ENCODE measurements around the gene SLC19A1. TPM values are rescaled to one million over a fixed set of nuclear protein-coding genes. Genes with fewer than 3 reads are reported as not detected.

Gene SLC19A1
- polyA plus RNA-seq, 3 donors, result 25.0 to 53.0 (median 39.9) TPM

DNA sequence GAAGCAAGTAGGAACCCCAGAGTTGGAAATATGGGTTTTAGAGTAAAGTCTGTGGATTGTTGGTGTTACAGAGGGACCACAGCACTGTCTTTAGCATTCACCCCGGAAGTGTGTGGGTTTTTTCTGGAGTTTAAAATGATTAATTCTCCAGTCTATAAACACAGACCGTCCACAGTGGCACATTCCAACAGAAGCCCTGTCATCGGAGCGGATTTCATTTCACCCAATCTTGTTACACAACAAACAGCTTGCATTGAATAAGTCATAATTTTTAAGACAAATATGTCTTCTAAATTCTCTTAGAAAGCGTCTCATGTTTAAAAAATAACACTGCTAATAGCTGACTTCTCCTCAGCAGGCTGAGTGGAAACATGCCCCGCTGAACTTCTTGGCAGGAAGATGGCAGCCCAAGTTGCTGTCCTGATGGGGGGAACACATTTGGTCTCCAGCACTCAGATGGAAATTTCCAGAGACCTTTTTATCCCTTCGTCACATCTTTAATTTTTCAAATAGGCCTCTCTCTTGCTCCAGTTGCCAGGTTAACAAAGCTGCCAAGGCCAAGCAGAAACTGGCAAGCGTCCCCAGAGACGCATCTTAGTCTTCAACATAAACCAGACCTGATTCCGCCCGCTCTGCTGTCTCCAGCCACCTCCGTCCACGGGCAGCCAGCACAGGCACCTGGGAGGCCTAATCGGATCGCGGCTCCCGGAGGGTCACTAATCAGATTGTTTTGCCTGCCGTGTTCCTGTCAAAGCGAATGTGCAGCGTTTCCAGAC lies 28.8 kb upstream of the SLC19A1 start:
- peaks cover 2 to 4% of the 10 kb centered on the region in 2 donors for H3K27me3 ChIP-seq (ENCODE audit: control insufficient read depth in 2 of 2, insufficient read depth in 2 of 2, low read length in 2 of 2)
- H3K9ac ChIP-seq (ENCODE audit: insufficient read depth, low read length, poor library complexity, severe bottlenecking), result no peak overlapping the region
- peaks cover 0 to 2% (median 0%) of the 10 kb centered on the region in 7 donors for H3K9me3 Mint-ChIP-seq
- DNase-seq, result no peak
- H3K27ac Mint-ChIP-seq, result no peak overlapping the region
- no peaks in the 10 kb centered on the region for H3K4me1 ChIP-seq (ENCODE audit: control insufficient read depth in 1 of 2, insufficient read depth in 2 of 2, low read length in 2 of 2)
- H3K36me3 Mint-ChIP-seq, result no peaks in the 10 kb centered on the region
- H3K79me2 ChIP-seq (ENCODE audit: insufficient read depth, low read length), result no peaks in the 10 kb centered on the region
- intact Hi-C loops (cut with micrococcal nuclease), result no loop called here
- WGBS (ENCODE audit: insufficient coverage), result 94% methylated on average over 14 of the region's 20 CpGs
- no peak overlapping the region for H2AFZ ChIP-seq (ENCODE audit: insufficient read depth, low read depth, low read length, poor library complexity, severe bottlenecking)
- H3K36me3 ChIP-seq (replicated peaks in 1 of 2; ENCODE audit: control insufficient read depth in 1 of 2, insufficient read depth in 2 of 2, low read length in 2 of 2), result no peaks in the 10 kb centered on the region
- H3K27ac ChIP-seq (ENCODE audit: low read depth in 1 of 2, low read length in 2 of 2), result no peak overlapping the region
- no peak overlapping the region for H3K4me3 ChIP-seq (replicated peaks in 1 of 3; ENCODE audit: low read depth in 2 of 3, low read length in 3 of 3)
- no peak for TF ChIP-seq CTCF (IDR thresholded peaks at IDR 0.05)
- no peak overlapping the region for H3K4me2 ChIP-seq (replicated peaks; ENCODE audit: extremely low read depth, low read length, poor library complexity, severe bottlenecking)
- H4K20me1 ChIP-seq (ENCODE audit: insufficient read depth, low read length), result no peaks in the 10 kb centered on the region
- no peak overlapping the region for H3K4me3 Mint-ChIP-seq
- H3K4me1 Mint-ChIP-seq, result no peaks in the 10 kb centered on the region
- H3K9me3 ChIP-seq (replicated peaks in 1 of 2; ENCODE audit: control insufficient read depth in 1 of 2, insufficient read depth in 1 of 2, low read length in 2 of 2), result no peaks in the 10 kb centered on the region
- H3K27me3 Mint-ChIP-seq (ENCODE audit: low read depth in 3 of 3), result peaks cover 9 to 18% (median 11%) of the 10 kb centered on the region in 3 donors

GRCh38 chr21:45570071-45570470 lies 27.8 kb upstream of the SLC19A1 start:
- TF ChIP-seq CTCF (IDR thresholded peaks at IDR 0.05), result no peak
- H3K36me3 Mint-ChIP-seq, result no peaks in the 10 kb centered on the region

More at GRCh38 chr21:45570071-45570470, 27.8 kb upstream of the SLC19A1 start:
- Mint-ChIP-seq H3K4me3 (no peak overlapping the region), H3K9me3 (peaks cover 0 to 2% (median 0%) of the 10 kb centered on the region in 7 donors), H3K27ac (no peak overlapping the region), H3K4me1 (no peaks in the 10 kb centered on the region), H3K27me3 (ENCODE audit: low read depth in 3 of 3) (peaks cover 11 to 23% (median 14%) of the 10 kb centered on the region in 3 donors)
- no peaks in the 10 kb centered on the region for H3K9me3 ChIP-seq (replicated peaks in 1 of 2; ENCODE audit: control insufficient read depth in 1 of 2, insufficient read depth in 1 of 2, low read length in 2 of 2)
- H3K4me1 ChIP-seq (ENCODE audit: control insufficient read depth in 1 of 2, insufficient read depth in 2 of 2, low read length in 2 of 2), result no peaks in the 10 kb centered on the region
- H2AFZ ChIP-seq (ENCODE audit: insufficient read depth, low read depth, low read length, poor library complexity, severe bottlenecking), result no peak overlapping the region
- intact Hi-C loops (cut with micrococcal nuclease), result no loop called here
- H4K20me1 ChIP-seq (ENCODE audit: insufficient read depth, low read length), result no peaks in the 10 kb centered on the region
- H3K4me2 ChIP-seq (replicated peaks; ENCODE audit: extremely low read depth, low read length, poor library complexity, severe bottlenecking), result no peak overlapping the region
- 93% methylated on average over 3 of the region's 7 CpGs for WGBS (ENCODE audit: insufficient coverage)
- peaks cover 4 to 7% of the 10 kb centered on the region in 2 donors for H3K27me3 ChIP-seq (ENCODE audit: control insufficient read depth in 2 of 2, insufficient read depth in 2 of 2, low read length in 2 of 2)
- no peak overlapping the region for H3K27ac ChIP-seq (ENCODE audit: low read depth in 1 of 2, low read length in 2 of 2)
- no peak for DNase-seq
- H3K79me2 ChIP-seq (ENCODE audit: insufficient read depth, low read length), result no peaks in the 10 kb centered on the region
- no peaks in the 10 kb centered on the region for H3K36me3 ChIP-seq (replicated peaks in 1 of 2; ENCODE audit: control insufficient read depth in 1 of 2, insufficient read depth in 2 of 2, low read length in 2 of 2)
- H3K4me3 ChIP-seq (replicated peaks in 1 of 3; ENCODE audit: low read depth in 2 of 3, low read length in 3 of 3), result no peak overlapping the region
- no peak overlapping the region for H3K9ac ChIP-seq (ENCODE audit: insufficient read depth, low read length, poor library complexity, severe bottlenecking)
